OCI-LY1 (cell line): ENCODE data around the gene TCP11.

ENCODE experiments used
- H2AFZ ChIP-seq: fragments of 200-600 bp; sonication (generic), shearing (Covaris generic); 2 replicates; pipeline ENCODE4 v1.6.0; 2014; ENCODE audit warnings: antibody characterized with exemption, mild to moderate bottlenecking, low read length
- H3F3A ChIP-seq: fragments of 200-600 bp; sonication (generic), shearing (Covaris generic); 2 replicates; pipeline ENCODE4 v1.6.0; 2014; ENCODE audit warnings: mild to moderate bottlenecking, antibody characterized with exemption, low read length, moderate library complexity; ENCODE audit not compliant: insufficient read depth
- H3K27ac ChIP-seq: fragments of 200-600 bp; sonication (generic); 2 replicates; pipeline ENCODE4 v1.5.1; 2014; ENCODE audit warnings: low read length, mixed run types, mild to moderate bottlenecking, low read depth; ENCODE audit not compliant: poor library complexity, severe bottlenecking
- H3K27me3 ChIP-seq: fragments of 200-600 bp; sonication (generic); 2 replicates; pipeline ENCODE4 v1.6.0; 2014; ENCODE audit warnings: antibody characterized with exemption, mild to moderate bottlenecking, low read length, moderate library complexity; ENCODE audit not compliant: insufficient read depth
- H3K36me3 ChIP-seq: fragments of 200-600 bp; sonication (generic); 2 replicates; pipeline ENCODE4 v1.6.1; 2014; ENCODE audit warnings: mild to moderate bottlenecking, antibody characterized with exemption, low read length, moderate library complexity, mixed read lengths; ENCODE audit not compliant: insufficient read depth
- H3K4me1 ChIP-seq: fragments of 200-600 bp; sonication (generic); 2 replicates; pipeline ENCODE4 v1.5.1; 2014; ENCODE audit warnings: mild to moderate bottlenecking, low read length, moderate library complexity; ENCODE audit not compliant: insufficient read depth, severe bottlenecking
- H3K4me2 ChIP-seq: fragments of 200-600 bp; sonication (generic), shearing (Covaris generic); 2 replicates; pipeline ENCODE4 v1.6.1; 2014; ENCODE audit warnings: low read length
- H3K4me3 ChIP-seq: fragments of 200-600 bp; sonication (generic); 2 replicates; pipeline ENCODE4 v1.5.1; 2014; ENCODE audit warnings: low read length, low read depth, mild to moderate bottlenecking, mixed read lengths; ENCODE audit not compliant: poor library complexity, severe bottlenecking
- H3K79me2 ChIP-seq: fragments of 200-600 bp; shearing (Covaris generic); 2 replicates; pipeline ENCODE4 v1.6.1; 2016; ENCODE audit warnings: mixed run types, low read length, mixed read lengths; ENCODE audit not compliant: insufficient read depth
- H3K9ac ChIP-seq: fragments of 200-600 bp; sonication (generic), shearing (Covaris generic); 2 replicates; pipeline ENCODE4 v1.6.1; 2014; ENCODE audit warnings: mild to moderate bottlenecking, low read length, mixed read lengths
- H3K9me2 ChIP-seq: fragments of 200-600 bp; sonication (generic), shearing (Covaris generic); 2 replicates; pipeline ENCODE4 v1.6.1; 2014; ENCODE audit warnings: low read depth, mild to moderate bottlenecking, low read length, mixed read lengths
- H3K9me3 ChIP-seq: fragments of 200-600 bp; shearing (Covaris generic); 2 replicates; pipeline ENCODE4 v1.6.1; 2014; ENCODE audit warnings: low read length, mixed read lengths
- H4K20me1 ChIP-seq: fragments of 200-600 bp; sonication (generic), shearing (Covaris generic); 2 replicates; pipeline ENCODE4 v1.6.0; 2016; ENCODE audit warnings: mild to moderate bottlenecking, low read length; ENCODE audit not compliant: insufficient read depth
- CTCF ChIP-seq: fragments of 200-600 bp; sonication (generic), shearing (Covaris generic); IDR thresholded peaks from 2 replicates; pipeline ENCODE4 v1.5.1; 2017; ENCODE audit warnings: mild to moderate bottlenecking, antibody characterized with exemption, low read length, moderate library complexity, mixed read lengths
- EZH2 ChIP-seq: fragments of 200-600 bp; sonication (generic), shearing (Covaris generic); IDR thresholded peaks from 2 replicates; pipeline ENCODE4 v1.8.0; 2017; ENCODE audit warnings: borderline replicate concordance, mixed run types, mild to moderate bottlenecking, antibody characterized with exemption, low read length, moderate library complexity, mixed read lengths

TCP11 gene

GRCh38 chr6:35181933-35182612, 40.9 kb upstream of the TCP11 start:
- Histone ChIP-seq H2AFZ (no peak overlapping the region), H3K79me2 (no peaks in the 10 kb centered on the region), H4K20me1 (no peaks in the 10 kb centered on the region), H3K9me2 (no peaks in the 10 kb centered on the region), H3K4me2 (no peak overlapping the region), H3K4me3 (no peak overlapping the region), H3K9me3 (no peaks in the 10 kb centered on the region), H3K36me3 (no peaks in the 10 kb centered on the region), H3F3A (no peaks in the 10 kb centered on the region), H3K27ac (no peak overlapping the region), H3K27me3 (no peaks in the 10 kb centered on the region), H3K4me1 (no peaks in the 10 kb centered on the region), H3K9ac (no peak overlapping the region)
- TF ChIP-seq EZH2, result no peak
- no peak for TF ChIP-seq CTCF

- no peaks in the 10 kb centered on the region for H3K4me1 ChIP-seq
Observed at GRCh38 chr6:35181308-35181932, 40.3 kb upstream of the TCP11 start.

GRCh38 chr6:35179901-35180535, 38.9 kb upstream of the TCP11 start:
- no peak overlapping the region for H3K27ac ChIP-seq

More at GRCh38 chr6:35181308-35181932, 40.3 kb upstream of the TCP11 start:
- Histone ChIP-seq H3K4me3 (no peak overlapping the region), H3K4me2 (no peak overlapping the region), H3K27me3 (no peaks in the 10 kb centered on the region), H3K9me3 (no peaks in the 10 kb centered on the region), H3K9me2 (no peaks in the 10 kb centered on the region), H3K9ac (no peak overlapping the region), H3K27ac (no peak overlapping the region), H2AFZ (no peak overlapping the region), H4K20me1 (no peaks in the 10 kb centered on the region), H3K79me2 (no peaks in the 10 kb centered on the region), H3K36me3 (no peaks in the 10 kb centered on the region), H3F3A (no peaks in the 10 kb centered on the region)
- TF ChIP-seq EZH2, result no peak

More at GRCh38 chr6:35179901-35180535, 38.9 kb upstream of the TCP11 start:
- Histone ChIP-seq H3K9me2 (no peaks in the 10 kb centered on the region), H3K9ac (no peak overlapping the region), H3K4me2 (no peak overlapping the region), H3K79me2 (no peaks in the 10 kb centered on the region), H3K27me3 (no peaks in the 10 kb centered on the region), H2AFZ (no peak overlapping the region), H3K4me1 (no peaks in the 10 kb centered on the region), H3K4me3 (no peak overlapping the region), H3F3A (no peaks in the 10 kb centered on the region), H3K9me3 (no peaks in the 10 kb centered on the region), H3K36me3 (no peaks in the 10 kb centered on the region), H4K20me1 (no peaks in the 10 kb centered on the region)
- TF ChIP-seq EZH2 (no peak), CTCF (no peak)
